ENCODE measurements around the gene TMEM132C. TPM values are rescaled to one million over a fixed set of nuclear protein-coding genes. Genes with fewer than 3 reads are reported as not detected.

The TMEM132C gene
- total and polyA plus RNA-seq, 2 of the 8 experiments (the other 6 are each of a cell fraction or from before 2014, with no cell fraction given): 0.23 to 0.76 TPM

DNA sequence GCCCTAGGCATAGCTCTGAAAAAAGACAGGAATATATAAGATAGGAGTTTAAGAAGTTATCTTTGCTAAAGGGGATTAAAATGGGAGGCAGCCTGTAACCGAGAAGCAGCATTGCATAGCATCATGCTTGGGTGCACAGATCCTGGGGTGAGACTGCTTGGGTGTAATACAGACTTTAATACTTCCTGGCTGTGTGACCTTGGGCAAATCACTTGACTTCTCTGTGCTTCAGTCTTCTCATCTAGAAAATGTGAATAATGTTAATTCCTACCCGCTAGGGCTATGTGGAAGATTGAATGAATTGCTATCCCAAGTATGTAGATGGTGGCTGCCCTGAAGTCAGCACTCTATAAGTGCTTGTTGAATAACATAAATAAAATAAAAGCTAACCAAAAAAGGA is 204.5 kb downstream of the TMEM132C start:
- ChIA-PET POLR2A (ENCODE audit: partially characterized antibody) (no interaction called here), CTCF (ENCODE audit: partially characterized antibody) (no interaction called here)
- TF ChIP-seq CBX5 (IDR thresholded peaks at IDR 0.05; ENCODE audit: low read depth, low read length): no peak
- no peak for TF ChIP-seq TBP (IDR thresholded peaks at IDR 0.05; ENCODE audit: low read depth, low read length)
- no peak for TF ChIP-seq EGR1 (IDR thresholded peaks at IDR 0.05; ENCODE audit: borderline replicate concordance, low read depth, low read length)
- no peak for TF ChIP-seq HDAC6 (IDR thresholded peaks at IDR 0.05; ENCODE audit: low read depth, low read length)
- peak; percentile 45; the same call in 1 of the 2 replicates for TF ChIP-seq KDM1A (IDR thresholded peaks at IDR 0.05; ENCODE audit: borderline replicate concordance, low read length)
- TF ChIP-seq SRF (IDR thresholded peaks at IDR 0.05; ENCODE audit: low read depth, low read length): no peak
- no peak overlapping the region for H3K4me3 ChIP-seq (ENCODE audit: extremely low read depth in 1 of 4, insufficient read depth in 2 of 4, low read depth in 3 of 4, low read length in 4 of 4)
- FAIRE-seq (no peak), DNase-seq (ENCODE audit: low read depth in 1 of 2, low spot score in 2 of 2) (no peak)
- no peak overlapping the region for H2BK20ac ChIP-seq (ENCODE audit: low read length)
- H3K9me3 ChIP-seq (ENCODE audit: insufficient read depth in 2 of 2, low read depth in 1 of 2, low read length in 1 of 2): no peaks in the 10 kb centered on the region
- H4K20me1 ChIP-seq (replicated peaks in 1 of 2; ENCODE audit: control insufficient read depth in 1 of 2, insufficient read depth in 2 of 2, low read length in 2 of 2): no peaks in the 10 kb centered on the region
- WGBS, 2 experiments (ENCODE audit: extremely low coverage in 1 of 2, insufficient coverage in 1 of 2, insufficient read length in 1 of 2, insufficient replicate concordance in 2 of 2, low coverage in 1 of 2, low lambda C conversion rate in 2 of 2, missing lambda C conversion rate in 1 of 2): 97% methylated on average over 2 of the region's 2 CpGs; no CpG with 5 or more reads in 1 of the 2 experiments
- H3K79me1 ChIP-seq (ENCODE audit: low read depth, low read length): no peaks in the 10 kb centered on the region
- H2BK5ac ChIP-seq (ENCODE audit: low read depth, low read length): no peak overlapping the region
- no peak overlapping the region for H4K5ac ChIP-seq (ENCODE audit: insufficient read length, low read depth, low read length)
- H2BK120ac ChIP-seq (replicated peaks; ENCODE audit: low read depth, low read length): no peak overlapping the region
- no peak overlapping the region for H2BK12ac ChIP-seq (ENCODE audit: low read depth, low read length)
- no peak overlapping the region for H4K91ac ChIP-seq (replicated peaks; ENCODE audit: insufficient read length, low read length)
- H4K8ac ChIP-seq (ENCODE audit: extremely low read depth, insufficient read depth, low read length): no peak overlapping the region
- no peaks in the 10 kb centered on the region for H3K79me2 ChIP-seq (ENCODE audit: control insufficient read depth in 1 of 2, insufficient read depth in 2 of 2, low read length in 2 of 2)
- H2AFZ ChIP-seq (ENCODE audit: low read length): no peak overlapping the region
- H3K9ac ChIP-seq (replicated peaks in 1 of 4; ENCODE audit: extremely low read depth in 1 of 4, low read depth in 3 of 4, low read length in 3 of 4): no peak overlapping the region
- H3K27ac ChIP-seq (ENCODE audit: low read depth, low read length): no peak overlapping the region
- H2BK15ac ChIP-seq (ENCODE audit: low read length): 0 out of 2 replicates have a peak overlapping the region, but pooled peaks have one; percentile 50
- no peak overlapping the region for H3K56ac ChIP-seq (replicated peaks; ENCODE audit: insufficient read length, low read depth, low read length)
- no peak overlapping the region for H3K4ac ChIP-seq (replicated peaks; ENCODE audit: insufficient read length, low read depth, low read length)
- no peak overlapping the region for H2AK5ac ChIP-seq (ENCODE audit: low read depth, low read length)
- H3K4me1 ChIP-seq (replicated peaks in 1 of 4; ENCODE audit: control insufficient read depth in 3 of 4, insufficient read depth in 4 of 4, low read length in 3 of 4): peaks cover 2 to 10% (median 5%) of the 10 kb centered on the region in 4 experiments; a peak in 5 of 7 replicates
- H3K23me2 ChIP-seq (ENCODE audit: low read depth, low read length): peaks cover 2% of the 10 kb centered on the region; the same call in 1 of the 2 replicates
- no peak overlapping the region for H3K14ac ChIP-seq (ENCODE audit: insufficient read length)
- no peak overlapping the region for H3K23ac ChIP-seq (ENCODE audit: insufficient read length)
- H3K4me2 ChIP-seq (ENCODE audit: insufficient read depth in 1 of 2, low read depth in 2 of 2, low read length in 2 of 2): no peak overlapping the region
- H3K27me3 ChIP-seq (replicated peaks in 1 of 4; ENCODE audit: control insufficient read depth in 3 of 4, extremely low read depth in 1 of 4, insufficient read depth in 3 of 4, low read length in 3 of 4): no peaks in the 10 kb centered on the region; a peak in 1 of 7 replicates
- H3K36me3 ChIP-seq (ENCODE audit: control insufficient read depth in 2 of 4, insufficient read depth in 4 of 4, low read length in 3 of 4): no peaks in the 10 kb centered on the region
- no peak overlapping the region for H3K18ac ChIP-seq (ENCODE audit: extremely low read depth, low read length)
